Activated CD4-positive, alpha-beta memory T cell treated with anti-CD3 and anti-CD28 coated beads, Interleukin-2, amount 10 ng/mL, durations not matched to agents 7 days and 5 days (primary cell): ENCODE results near the gene GID4. TPM values are rescaled to one million over a fixed set of nuclear protein-coding genes. Genes with fewer than 3 reads are reported as not detected.

Source experiments
- CTCF ChIA-PET: fragments of 350-600 bp; sonication (Branson Sonifier 250); formaldehyde crosslinking; loops from one replicate; lab custom pipeline; 2021; ENCODE audit warnings: antibody characterized with exemption, inconsistent platforms; lab: Charles Lee
- POLR2A ChIA-PET: fragments of 350-600 bp; sonication (Branson Sonifier 250); formaldehyde crosslinking; loops from one replicate; lab custom pipeline; 2021; ENCODE audit warnings: antibody characterized with exemption; lab: Charles Lee
- DNase-seq: peaks from one replicate; pipeline ENCODE4 v3.0.0-alpha.2; 2020
- H3K27ac Mint-ChIP-seq: one replicate; pipeline ENCODE4 v1.8.0; 2021; ENCODE audit warnings: mild to moderate bottlenecking, mixed read lengths
- H3K27me3 Mint-ChIP-seq: one replicate; pipeline ENCODE4 v1.8.0; 2021; ENCODE audit warnings: mixed read lengths
- H3K36me3 Mint-ChIP-seq: one replicate; pipeline ENCODE4 v1.8.0; 2021; ENCODE audit warnings: low read depth, mixed read lengths
- H3K4me1 Mint-ChIP-seq: one replicate; pipeline ENCODE4 v1.8.0; 2021; ENCODE audit warnings: mixed read lengths
- H3K4me3 Mint-ChIP-seq: one replicate; pipeline ENCODE4 v1.8.0; 2021; ENCODE audit warnings: mild to moderate bottlenecking, mixed read lengths
- H3K9me3 Mint-ChIP-seq: one replicate; pipeline ENCODE4 v1.8.0; 2021; ENCODE audit warnings: mixed read lengths
- total RNA-seq, 2 experiments: library from RNA; stranded (reverse); gene quantifications; one replicate each; pipeline ENCODE4 v1.2.3, GENCODE V29; 2021

Gene GID4
- total RNA-seq, 2 experiments from 2014 or later = 9.3 to 10.2 TPM

DNA sequence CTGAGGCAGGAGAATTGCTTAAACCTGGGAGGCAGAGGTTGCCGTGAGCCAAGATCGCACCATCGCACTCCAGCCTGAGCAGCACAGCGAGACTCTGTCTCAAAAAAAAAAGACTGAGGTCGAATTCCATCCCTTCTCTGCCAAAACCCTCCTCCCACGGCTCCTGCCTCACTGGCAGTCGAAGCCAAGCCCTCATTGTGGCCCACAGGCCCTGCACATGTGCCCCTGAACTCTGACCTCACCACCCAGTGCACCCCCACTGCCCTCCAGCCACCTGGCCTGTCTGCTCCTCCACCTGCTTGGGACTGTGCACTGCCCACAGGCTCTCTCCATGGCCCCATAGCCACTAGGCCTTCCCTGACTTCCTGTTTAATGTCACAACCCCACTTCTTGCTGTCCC, 76.3 kb downstream of the GID4 start:
- Mint-ChIP-seq H3K9me3 (peaks cover 3% of the 10 kb centered on the region), H3K27ac (no peak overlapping the region), H3K36me3 (no peaks in the 10 kb centered on the region), H3K4me1 (peaks cover 2% of the 10 kb centered on the region), H3K4me3 (no peak overlapping the region), H3K27me3 (no peaks in the 10 kb centered on the region)
- DNase-seq = no peak
- CTCF ChIA-PET = no interaction called here
- POLR2A ChIA-PET = no interaction called here

DNA sequence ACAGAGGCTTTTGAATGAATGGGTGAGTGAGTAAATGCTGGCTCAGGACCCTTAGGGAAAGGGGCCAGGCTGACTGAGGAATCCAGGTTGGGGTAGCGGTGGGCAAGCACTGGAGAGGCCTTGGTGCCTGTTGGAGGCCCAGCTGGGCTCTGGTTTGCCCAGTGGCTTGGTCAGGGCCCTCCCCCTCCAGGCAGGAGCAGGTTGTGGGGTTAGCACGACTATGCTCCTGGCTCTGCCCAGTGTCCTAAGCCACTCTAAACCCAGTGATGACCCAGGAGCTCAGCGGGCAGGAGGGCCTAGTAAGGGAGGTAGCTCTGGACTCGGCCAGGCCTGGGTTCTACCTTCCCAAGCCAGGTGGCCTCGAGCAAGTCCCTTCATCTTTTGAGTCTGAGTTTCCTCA, 76.9 kb downstream of the GID4 start:
- POLR2A ChIA-PET = no interaction called here
- no peak for DNase-seq
- Mint-ChIP-seq H3K9me3 (peaks cover 3% of the 10 kb centered on the region), H3K4me1 (peaks cover 2% of the 10 kb centered on the region), H3K27ac (no peak overlapping the region), H3K27me3 (no peaks in the 10 kb centered on the region), H3K4me3 (no peak overlapping the region), H3K36me3 (no peaks in the 10 kb centered on the region)
- CTCF ChIA-PET = no interaction called here

- no peak overlapping the region for H3K27ac Mint-ChIP-seq
- ChIA-PET POLR2A (no interaction called here), CTCF (no interaction called here)
- H3K36me3 Mint-ChIP-seq = no peaks in the 10 kb centered on the region
- no peaks in the 10 kb centered on the region for H3K27me3 Mint-ChIP-seq
- DNase-seq = no peak
- peaks cover 2% of the 10 kb centered on the region for H3K4me1 Mint-ChIP-seq
- no peak overlapping the region for H3K4me3 Mint-ChIP-seq
- peaks cover 3% of the 10 kb centered on the region for H3K9me3 Mint-ChIP-seq
Observed at GRCh38 chr17:18117533-18117932, 78.3 kb downstream of the GID4 start.

Other genes starting within 250 kb of the GID4 start
- gene SREBF1, start 202.4 kb upstream of the GID4 start, total RNA-seq = 100 to 1,000 TPM; 177 to 186 TPM
- gene TOM1L2, start 67.0 kb upstream of the GID4 start, total RNA-seq = 10 to 100 TPM; 29.3 to 30.3 TPM
- not detected for gene DRC3, start 66.5 kb upstream of the GID4 start, total RNA-seq
- gene ATPAF2, start 240 bp upstream of the GID4 start, total RNA-seq = 10 to 100 TPM; 22.1 to 22.3 TPM
- 10 to 100 TPM; 46.3 to 46.5 TPM for gene DRG2, start 48.5 kb downstream of the GID4 start, total RNA-seq
- gene MYO15A, start 69.3 kb downstream of the GID4 start, total RNA-seq = under 1 TPM; 0.30 to 0.60 TPM
- 100 to 1,000 TPM; 118 to 125 TPM for gene ALKBH5, start 144.4 kb downstream of the GID4 start, total RNA-seq
- gene LLGL1, start 186.2 kb downstream of the GID4 start, total RNA-seq = 10 to 100 TPM; 22.8 to 22.9 TPM
- 100 to 1,000 TPM; 336 TPM for gene FLII, start 219.3 kb downstream of the GID4 start, total RNA-seq
- 10 to 100 TPM in 1 of 2 experiments, 1 to 10 TPM in 1; 9.2 to 10.9 TPM for gene MIEF2, start 221.3 kb downstream of the GID4 start, total RNA-seq